ENCODE data around the gene SERPINE2. TPM values are rescaled to one million over a fixed set of nuclear protein-coding genes. Genes with fewer than 3 reads are reported as not detected.

Gene SERPINE2
- total RNA-seq, result 1 to 10 TPM; 2.6 to 3.6 TPM
- polyA plus RNA-seq, result 10 to 100 TPM in 1 of 3 donors, 1 to 10 TPM in 2; 4.4 to 17.0 (median 7.2) TPM
- total RNA-seq, result 1.5 to 201 (median 20.7) reads per million in 6 experiments

GRCh38 chr2:224039080-224039769, at the start of gene SERPINE2:
Gene SERPINE2 (minus strand): TSS chr2:224039286. CDS start chr2:224001900, 37,386 bp downstream.
- H3K9me3 Mint-ChIP-seq, result no peaks in the 10 kb centered on the region
- peaks cover 7 to 29% (median 23%) of the 10 kb centered on the region in 4 donors for H3K4me1 Mint-ChIP-seq
- POLR2A ChIA-PET, result interaction anchor here (0.8 kb wide), 2 partner anchors 14 to 26 kb away, joined by 3 to 4 read pairs; no protein-coding TSS in a partner anchor
- peak; percentile 14 to 75 (median 44) for DNase-seq
- peaks cover 2 to 39% (median 9%) of the 10 kb centered on the region in 5 donors for H3K27me3 Mint-ChIP-seq
- peak within 1 kb of the TSS in 9 of 10 donors; percentile 3 to 88 (median 58) for H3K27ac Mint-ChIP-seq
- ATAC-seq, result peak; percentile 74 to 78
- no peaks in the 10 kb centered on the region for H3K36me3 Mint-ChIP-seq
- H3K4me3 Mint-ChIP-seq, result peak within 1 kb of the TSS; percentile 81 to 97 (median 92)

- Mint-ChIP-seq H3K4me3 (no peak overlapping the region), H3K4me1 (no peaks in the 10 kb centered on the region), H3K9me3 (no peaks in the 10 kb centered on the region), H3K36me3 (no peaks in the 10 kb centered on the region), H3K27me3 (peaks cover 0 to 3% (median 0%) of the 10 kb centered on the region in 5 donors), H3K27ac (no peak overlapping the region)
- POLR2A ChIA-PET, result no interaction called here
- no peak for ATAC-seq
- no peak for DNase-seq
These were observed 47.3 kb upstream of the SERPINE2 start for GRCh38 chr2:224086226-224086914.

GRCh38 chr2:224085811-224086210, 46.7 kb upstream of the SERPINE2 start:
- Mint-ChIP-seq H3K4me3 (no peak overlapping the region), H3K27me3 (peaks cover 0 to 3% (median 0%) of the 10 kb centered on the region in 5 donors), H3K4me1 (no peaks in the 10 kb centered on the region), H3K36me3 (no peaks in the 10 kb centered on the region), H3K27ac (no peak overlapping the region), H3K9me3 (no peaks in the 10 kb centered on the region)
- ATAC-seq (no peak), DNase-seq (no peak)
- POLR2A ChIA-PET, result no interaction called here

- no peaks in the 10 kb centered on the region for H3K9me3 Mint-ChIP-seq
- no peaks in the 10 kb centered on the region for H3K4me1 Mint-ChIP-seq
- ATAC-seq, result no peak
- H3K27ac Mint-ChIP-seq, result no peak overlapping the region
- H3K4me3 Mint-ChIP-seq, result no peak overlapping the region
- POLR2A ChIA-PET, result no interaction called here
- H3K36me3 Mint-ChIP-seq, result no peaks in the 10 kb centered on the region
- no peak for DNase-seq
- peaks cover 0 to 3% (median 0%) of the 10 kb centered on the region in 5 donors for H3K27me3 Mint-ChIP-seq
These were observed 46.2 kb upstream of the SERPINE2 start for GRCh38 chr2:224085246-224085645.

- Mint-ChIP-seq H3K36me3 (no peaks in the 10 kb centered on the region), H3K4me1 (no peaks in the 10 kb centered on the region), H3K9me3 (peaks cover 0 to 2% (median 0%) of the 10 kb centered on the region in 9 donors), H3K4me3 (no peak overlapping the region), H3K27me3 (peaks cover 0 to 3% (median 0%) of the 10 kb centered on the region in 5 donors), H3K27ac (peak overlapping the region in 1 of 10 donors; percentile 68)
- no peak for ATAC-seq
- DNase-seq, result no peak
- POLR2A ChIA-PET, result no interaction called here
These were observed 45.3 kb upstream of the SERPINE2 start for GRCh38 chr2:224084266-224084892.

GRCh38 chr2:224083638-224084037, 44.6 kb upstream of the SERPINE2 start:
- DNase-seq (no peak), ATAC-seq (no peak)
- peaks cover 0 to 2% (median 0%) of the 10 kb centered on the region in 9 donors for H3K9me3 Mint-ChIP-seq
- no peaks in the 10 kb centered on the region for H3K4me1 Mint-ChIP-seq
- peaks cover 0 to 3% (median 0%) of the 10 kb centered on the region in 5 donors for H3K27me3 Mint-ChIP-seq
- H3K36me3 Mint-ChIP-seq, result no peaks in the 10 kb centered on the region
- H3K4me3 Mint-ChIP-seq, result no peak overlapping the region
- H3K27ac Mint-ChIP-seq, result no peak overlapping the region
- POLR2A ChIA-PET, result no interaction called here

GRCh38 chr2:224078656-224079055, 39.6 kb upstream of the SERPINE2 start:
- no peak for DNase-seq
- no peak overlapping the region for H3K4me3 Mint-ChIP-seq
- H3K27ac Mint-ChIP-seq, result no peak overlapping the region
- peaks cover 0 to 2% (median 0%) of the 10 kb centered on the region in 4 donors for H3K4me1 Mint-ChIP-seq
- no peaks in the 10 kb centered on the region for H3K36me3 Mint-ChIP-seq
- POLR2A ChIA-PET, result no interaction called here
- H3K27me3 Mint-ChIP-seq, result peaks cover 0 to 3% (median 0%) of the 10 kb centered on the region in 5 donors
- no peak for ATAC-seq
- peaks cover 0 to 2% (median 0%) of the 10 kb centered on the region in 9 donors for H3K9me3 Mint-ChIP-seq

GRCh38 chr2:224077773-224078507, 38.9 kb upstream of the SERPINE2 start:
- no peak for DNase-seq

GRCh38 chr2:224075588-224075987, 36.5 kb upstream of the SERPINE2 start:
- DNase-seq (no peak), ATAC-seq (no peak)
- Mint-ChIP-seq H3K36me3 (no peaks in the 10 kb centered on the region), H3K4me3 (no peak overlapping the region), H3K9me3 (peaks cover 0 to 2% (median 0%) of the 10 kb centered on the region in 9 donors), H3K4me1 (peaks cover 0 to 2% (median 0%) of the 10 kb centered on the region in 4 donors), H3K27ac (no peak overlapping the region), H3K27me3 (peaks cover 0 to 4% (median 0%) of the 10 kb centered on the region in 5 donors)
- POLR2A ChIA-PET, result no interaction called here

More at GRCh38 chr2:224077773-224078507, 38.9 kb upstream of the SERPINE2 start:
- Mint-ChIP-seq H3K27ac (no peak overlapping the region), H3K9me3 (peaks cover 0 to 2% (median 0%) of the 10 kb centered on the region in 9 donors), H3K4me3 (no peak overlapping the region), H3K36me3 (no peaks in the 10 kb centered on the region), H3K27me3 (peaks cover 0 to 3% (median 0%) of the 10 kb centered on the region in 5 donors), H3K4me1 (peaks cover 0 to 2% (median 0%) of the 10 kb centered on the region in 4 donors)
- POLR2A ChIA-PET, result no interaction called here
- ATAC-seq, result peak in 1 of 2 donors; percentile 35

GRCh38 chr2:224073676-224074075, 34.6 kb upstream of the SERPINE2 start:
- ATAC-seq, result no peak
- Mint-ChIP-seq H3K36me3 (no peaks in the 10 kb centered on the region), H3K27ac (no peak overlapping the region), H3K4me3 (no peak overlapping the region), H3K9me3 (no peaks in the 10 kb centered on the region), H3K27me3 (peaks cover 0 to 10% (median 2%) of the 10 kb centered on the region in 5 donors), H3K4me1 (peaks cover 0 to 2% (median 0%) of the 10 kb centered on the region in 4 donors)
- POLR2A ChIA-PET, result no interaction called here
- DNase-seq, result no peak

- H3K4me1 Mint-ChIP-seq, result no peaks in the 10 kb centered on the region
- ATAC-seq (no peak), DNase-seq (no peak)
- POLR2A ChIA-PET, result no interaction called here
- no peaks in the 10 kb centered on the region for H3K9me3 Mint-ChIP-seq
- H3K27ac Mint-ChIP-seq, result no peak overlapping the region
- H3K27me3 Mint-ChIP-seq, result peaks cover 0 to 10% (median 5%) of the 10 kb centered on the region in 5 donors
- no peak overlapping the region for H3K4me3 Mint-ChIP-seq
- H3K36me3 Mint-ChIP-seq, result no peaks in the 10 kb centered on the region
These were observed 33.6 kb upstream of the SERPINE2 start for GRCh38 chr2:224072541-224073188.

GRCh38 chr2:224069172-224069571, 30.1 kb upstream of the SERPINE2 start:
- H3K9me3 Mint-ChIP-seq, result no peaks in the 10 kb centered on the region
- no peak overlapping the region for H3K4me3 Mint-ChIP-seq
- H3K27me3 Mint-ChIP-seq, result peaks cover 0 to 10% (median 5%) of the 10 kb centered on the region in 5 donors
- no peaks in the 10 kb centered on the region for H3K4me1 Mint-ChIP-seq
- no peaks in the 10 kb centered on the region for H3K36me3 Mint-ChIP-seq
- no peak for ATAC-seq
- no peak for DNase-seq
- H3K27ac Mint-ChIP-seq, result no peak overlapping the region
- POLR2A ChIA-PET, result no interaction called here
